Fibroblast of lung (primary cell): ENCODE results near the gene PHF8. TPM values are rescaled to one million over a fixed set of nuclear protein-coding genes. Genes with fewer than 3 reads are reported as not detected.
A peak's percentile ranks its signal among the peaks of the same experiment; 100 is the strongest.

Experiments
- DNase-seq, 2 donors: peaks; one replicate each; pipeline versions ENCODE4 v3.0.0 to v3.0.0-alpha.2; 2010; ENCODE audit warnings: low read depth in 2 of 2
- H2AFZ ChIP-seq: 2 replicates; pipeline ENCODE4 v1.5.1; 2012; ENCODE audit warnings: low read length, control low read depth, inconsistent platforms
- H3K27ac ChIP-seq: 2 replicates; pipeline ENCODE4 v1.5.1; 2011; ENCODE audit warnings: low read length, control low read depth; ENCODE audit not compliant: insufficient read depth
- H3K27me3 ChIP-seq: 2 replicates; pipeline ENCODE4 v1.5.1; 2011; ENCODE audit warnings: mild to moderate bottlenecking, low read length; ENCODE audit not compliant: control insufficient read depth, insufficient read depth
- H3K36me3 ChIP-seq: 2 replicates; pipeline ENCODE4 v1.5.1; 2011; ENCODE audit warnings: low read length; ENCODE audit not compliant: control insufficient read depth, insufficient read depth
- H3K4me1 ChIP-seq: 2 replicates; pipeline ENCODE4 v1.5.1; 2011; ENCODE audit warnings: low read length; ENCODE audit not compliant: control insufficient read depth, insufficient read depth; ENCODE audit errors: extremely low read depth
- H3K4me2 ChIP-seq: 2 replicates; pipeline ENCODE4 v1.5.1; 2011; ENCODE audit warnings: low read length, control low read depth; ENCODE audit not compliant: insufficient read depth; ENCODE audit errors: extremely low read depth
- H3K4me3 ChIP-seq, 4 experiments: fragments of 200-600 bp in 1 of 4; sonication (generic) in 1 of 4; replicated peaks in 1 of 4; 2 replicates each; pipeline ENCODE4 v1.5.1; 2011 to 2016; ENCODE audit warnings: low read length in 4 of 4, low read depth in 3 of 4, mild to moderate bottlenecking in 3 of 4, control low read depth in 2 of 4, inconsistent platforms in 1 of 4, mixed read lengths in 1 of 4; ENCODE audit not compliant: insufficient read depth in 1 of 4; ENCODE audit errors: control extremely low read depth in 1 of 4
- H3K79me2 ChIP-seq: 2 replicates; pipeline ENCODE4 v1.5.1; 2012; ENCODE audit warnings: mild to moderate bottlenecking, low read length, inconsistent platforms; ENCODE audit not compliant: control insufficient read depth, insufficient read depth
- H3K9ac ChIP-seq: 2 replicates; pipeline ENCODE4 v1.5.1; 2011; ENCODE audit warnings: mild to moderate bottlenecking, low read length, control low read depth; ENCODE audit not compliant: insufficient read depth
- H3K9me3 ChIP-seq: 2 replicates; pipeline ENCODE4 v1.5.1; 2012; ENCODE audit warnings: low read depth, low read length; ENCODE audit not compliant: control insufficient read depth, insufficient read depth
- H4K20me1 ChIP-seq: 2 replicates; pipeline ENCODE4 v1.5.1; 2011; ENCODE audit warnings: low read length; ENCODE audit not compliant: control insufficient read depth, insufficient read depth; ENCODE audit errors: extremely low read depth
- EZH2 ChIP-seq: IDR thresholded peaks from 2 replicates; pipeline ENCODE4 v1.5.1; 2012; ENCODE audit warnings: low read length, control low read depth, mild to moderate bottlenecking; ENCODE audit errors: missing control alignments
- polyA minus RNA-seq: library from RNA; depleted of rRNA, polyadenylated mRNA; stranded (reverse); fragments of >200 nt; gene quantifications from 2 replicates; pipeline ENCODE4 v1.2.3, GENCODE V29; 2011; ENCODE audit warnings: low replicate concordance
- polyA plus RNA-seq, 2 donors: library from polyadenylated mRNA; depleted of rRNA in 1 of 2; stranded (reverse) in 1 of 2; unstranded in 1 of 2; fragments of >200 nt; gene quantifications; 2 replicates each; pipeline ENCODE4 v1.2.1, GENCODE V29; 2011 to 2012; ENCODE audit warnings: missing spikeins in 1 of 2
- total RNA-seq: library from RNA; depleted of rRNA; stranded (reverse); fragments of >200 nt; gene quantifications from 2 replicates; pipeline ENCODE4 v1.2.1, GENCODE V29; 2014
- TF ChIP-seq, protein P1 (sequence below), 2 donors: IDR thresholded peaks in 1 of 2; conservative IDR thresholded peaks in 1 of 2; 1 replicate in 1 of 2; 2 replicates in 1 of 2; pipeline ENCODE4 v1.5.1; 2011 to 2012; ENCODE audit warnings: low read length in 2 of 2, control low read depth in 1 of 2, inconsistent platforms in 1 of 2, low read depth in 1 of 2, mild to moderate bottlenecking in 1 of 2

Gene PHF8
- total RNA-seq (10.8 and 16.7 TPM in 2 replicates), polyA plus RNA-seq (7.0 and 7.8 TPM in 2 replicates), polyA minus RNA-seq (15.3 and 31.8 TPM in 2 replicates)
- polyA plus RNA-seq (2012), result 6.1 and 7.4 TPM in 2 replicates

DNA sequence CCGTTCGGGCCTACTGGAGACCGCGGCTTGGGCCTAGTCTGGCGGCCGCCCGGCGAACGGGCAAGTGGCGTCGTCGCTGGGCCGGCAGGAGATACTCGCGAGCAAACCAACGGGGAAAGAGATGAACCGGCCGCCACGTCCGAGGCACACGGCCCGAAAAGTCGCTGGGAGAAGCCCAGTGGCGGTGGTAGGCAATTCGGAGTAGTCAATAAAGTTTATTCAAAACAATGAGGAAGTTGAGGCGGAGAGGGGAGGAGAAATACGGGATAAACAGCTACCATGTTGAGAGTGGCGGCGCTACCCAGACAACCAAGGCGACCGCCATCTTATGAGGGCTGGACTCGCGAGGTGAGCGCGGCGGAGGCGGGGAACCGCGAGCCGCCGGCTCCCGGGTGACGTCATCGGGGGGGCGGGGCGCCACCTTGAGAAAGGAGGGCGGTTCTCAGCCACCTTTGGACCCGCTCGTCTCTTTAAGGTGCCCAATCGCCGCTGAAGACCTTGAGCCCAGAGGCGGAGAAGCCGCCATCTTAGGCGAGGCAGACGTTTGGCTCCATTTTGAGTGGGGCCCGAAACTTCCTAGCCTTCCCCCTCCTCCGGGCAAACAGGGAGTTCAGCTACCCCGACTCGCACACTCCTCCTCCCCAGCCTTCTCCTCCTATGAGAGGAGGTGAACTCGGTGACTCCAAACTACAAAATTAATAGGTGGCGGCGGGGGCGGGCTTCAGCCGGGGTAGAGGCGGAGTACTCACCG is at the start of gene PHF8:
PHF8 (minus strand) TSS at position 348 of the 751 bp plus-strand sequence. CDS start 1,745 bp downstream, outside the sequence.
- peak within 1 kb of the TSS; percentile 45 to 77 (median 73) for H3K4me3 ChIP-seq
- H3K79me2 ChIP-seq, result no peaks in the 10 kb centered on the region
- H2AFZ ChIP-seq, result peak within 1 kb of the TSS; percentile 75
- H3K9me3 ChIP-seq, result no peaks in the 10 kb centered on the region
- TF ChIP-seq EZH2, result no peak
- TF ChIP-seq, protein P1, sequence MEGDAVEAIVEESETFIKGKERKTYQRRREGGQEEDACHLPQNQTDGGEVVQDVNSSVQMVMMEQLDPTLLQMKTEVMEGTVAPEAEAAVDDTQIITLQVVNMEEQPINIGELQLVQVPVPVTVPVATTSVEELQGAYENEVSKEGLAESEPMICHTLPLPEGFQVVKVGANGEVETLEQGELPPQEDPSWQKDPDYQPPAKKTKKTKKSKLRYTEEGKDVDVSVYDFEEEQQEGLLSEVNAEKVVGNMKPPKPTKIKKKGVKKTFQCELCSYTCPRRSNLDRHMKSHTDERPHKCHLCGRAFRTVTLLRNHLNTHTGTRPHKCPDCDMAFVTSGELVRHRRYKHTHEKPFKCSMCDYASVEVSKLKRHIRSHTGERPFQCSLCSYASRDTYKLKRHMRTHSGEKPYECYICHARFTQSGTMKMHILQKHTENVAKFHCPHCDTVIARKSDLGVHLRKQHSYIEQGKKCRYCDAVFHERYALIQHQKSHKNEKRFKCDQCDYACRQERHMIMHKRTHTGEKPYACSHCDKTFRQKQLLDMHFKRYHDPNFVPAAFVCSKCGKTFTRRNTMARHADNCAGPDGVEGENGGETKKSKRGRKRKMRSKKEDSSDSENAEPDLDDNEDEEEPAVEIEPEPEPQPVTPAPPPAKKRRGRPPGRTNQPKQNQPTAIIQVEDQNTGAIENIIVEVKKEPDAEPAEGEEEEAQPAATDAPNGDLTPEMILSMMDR (conservative IDR thresholded peaks at IDR 0.05 in 1 of 2, IDR thresholded peaks at IDR 0.05 in 1 of 2; ENCODE audit: low read depth in 1 of 2, low read length in 2 of 2), result no peak
- peak; percentile 94 for DNase-seq
- H3K9ac ChIP-seq, result peak within 1 kb of the TSS; percentile 86
- peak within 1 kb of the TSS; percentile 87 for H3K4me2 ChIP-seq
- peak within 1 kb of the TSS; percentile 85 for H3K27ac ChIP-seq
- H3K27me3 ChIP-seq, result no peaks in the 10 kb centered on the region
- H4K20me1 ChIP-seq, result no peaks in the 10 kb centered on the region
- H3K4me1 ChIP-seq, result no peaks in the 10 kb centered on the region
- no peaks in the 10 kb centered on the region for H3K36me3 ChIP-seq

DNA sequence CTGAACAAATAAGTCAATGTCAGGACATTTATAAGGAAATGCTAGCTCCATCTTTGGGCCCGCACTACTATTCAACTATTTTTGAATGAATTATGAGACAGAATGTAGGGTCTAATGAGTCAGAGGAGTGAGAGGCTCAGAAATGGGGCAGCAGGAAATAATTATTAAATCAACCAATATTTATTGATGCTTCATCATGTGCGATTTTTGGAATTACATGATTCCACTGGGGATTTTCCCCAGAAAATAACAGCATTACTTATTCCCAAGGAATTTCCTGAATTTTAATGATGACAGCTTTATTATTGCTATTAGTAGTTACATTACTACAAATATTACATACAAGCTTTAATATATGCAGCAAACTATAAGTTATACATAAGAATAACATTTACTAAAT is 49.3 kb upstream of the PHF8 start:
- no peak for TF ChIP-seq EZH2
- TF ChIP-seq, protein P1 (conservative IDR thresholded peaks at IDR 0.05 in 1 of 2, IDR thresholded peaks at IDR 0.05 in 1 of 2; ENCODE audit: low read depth in 1 of 2, low read length in 2 of 2), result no peak
- H3K4me1 ChIP-seq, result no peaks in the 10 kb centered on the region
- DNase-seq, result no peak

DNA sequence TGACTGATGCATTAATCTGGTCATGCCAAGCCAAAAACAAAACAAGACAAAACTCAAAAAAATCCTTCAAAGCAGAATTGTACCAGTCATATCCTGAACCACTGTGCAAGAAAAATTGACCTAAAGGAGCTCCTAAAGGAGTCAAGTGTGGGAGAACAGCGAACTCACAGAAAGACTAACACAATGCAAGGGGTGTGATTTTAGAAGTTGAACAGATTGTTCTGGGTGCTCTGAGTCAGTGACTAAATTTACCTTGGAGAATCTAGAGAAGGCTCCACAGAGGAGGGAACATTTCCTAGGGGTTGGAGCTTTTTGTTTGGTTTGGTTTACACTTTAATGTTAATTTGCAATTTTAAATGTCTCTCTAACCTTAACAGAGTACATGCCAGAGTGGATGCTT is 48.9 kb upstream of the PHF8 start:
- DNase-seq, result no peak
- Histone ChIP-seq H3K9ac (no peak overlapping the region), H3K27ac (no peak overlapping the region)

More for the DNA sequence above, 49.3 kb upstream of the PHF8 start:
- H4K20me1 ChIP-seq, result no peaks in the 10 kb centered on the region
- no peak overlapping the region for H3K27ac ChIP-seq
- no peaks in the 10 kb centered on the region for H3K9me3 ChIP-seq
- no peak overlapping the region for H3K9ac ChIP-seq
- no peak overlapping the region for H2AFZ ChIP-seq
- H3K4me3 ChIP-seq, result no peak overlapping the region
- no peak overlapping the region for H3K4me2 ChIP-seq
- H3K36me3 ChIP-seq, result no peaks in the 10 kb centered on the region
- no peaks in the 10 kb centered on the region for H3K27me3 ChIP-seq
- no peaks in the 10 kb centered on the region for H3K79me2 ChIP-seq

More for the DNA sequence above, 48.9 kb upstream of the PHF8 start:
- Histone ChIP-seq H3K4me1 (no peaks in the 10 kb centered on the region), H3K36me3 (no peaks in the 10 kb centered on the region), H4K20me1 (no peaks in the 10 kb centered on the region), H2AFZ (no peak overlapping the region), H3K9me3 (no peaks in the 10 kb centered on the region), H3K4me2 (no peak overlapping the region), H3K27me3 (no peaks in the 10 kb centered on the region), H3K4me3 (no peak overlapping the region), H3K79me2 (no peaks in the 10 kb centered on the region)
- TF ChIP-seq EZH2, result no peak
- TF ChIP-seq, protein P1 (conservative IDR thresholded peaks at IDR 0.05 in 1 of 2, IDR thresholded peaks at IDR 0.05 in 1 of 2; ENCODE audit: low read depth in 1 of 2, low read length in 2 of 2), result no peak
